ENCODE results near the gene ARVCF. TPM values are rescaled to one million over a fixed set of nuclear protein-coding genes. Genes with fewer than 3 reads are reported as not detected.
A peak's percentile ranks its signal among the peaks of the same experiment; 100 is the strongest.

The ARVCF gene
- total and polyA plus RNA-seq, 9 of the 15 experiments (the other 6 are each of a cell fraction or from before 2014, with no cell fraction given) = 0.03 to 97.4 (median 15.6) TPM

GRCh38 chr22:20011123-20011992 lies 5.3 kb downstream of the ARVCF start (continued):
- TF ChIP-seq TFE3 (CRISPR knock-in tag; IDR thresholded peaks at IDR 0.05) = peak; percentile 79
- peak; percentile 75; the same call in 1 of the 2 replicates for TF ChIP-seq ZNF668 (CRISPR knock-in tag; IDR thresholded peaks at IDR 0.05)
- TF ChIP-seq BACH1 (tag; IDR thresholded peaks at IDR 0.05) = no peak
- 0 out of 2 replicates have a peak, but pooled peaks have one; percentile 10 for TF ChIP-seq HSF4 (CRISPR knock-in tag; IDR thresholded peaks at IDR 0.05; ENCODE audit: borderline replicate concordance)
- TF ChIP-seq ZNF76 (CRISPR knock-in tag; IDR thresholded peaks at IDR 0.05; ENCODE audit: borderline replicate concordance) = 0 out of 2 replicates have a peak, but pooled peaks have one; percentile 75
- TF ChIP-seq ZBTB9 (CRISPR knock-in tag; IDR thresholded peaks at IDR 0.05) = peak; percentile 74; the same call in 1 of the 2 replicates
- peak; percentile 76 for TF ChIP-seq BHLHE40 (IDR thresholded peaks at IDR 0.05; ENCODE audit: low read length)
- no peak for TF ChIP-seq POLR3A (IDR thresholded peaks at IDR 0.05; ENCODE audit: borderline replicate concordance, extremely low read depth, insufficient read depth, insufficient read length)
- TF ChIP-seq KDM2B (CRISPR knock-in tag; IDR thresholded peaks at IDR 0.05) = 0 out of 2 replicates have a peak, but pooled peaks have one; percentile 43
- no peak for TF ChIP-seq ZBTB49 (CRISPR knock-in tag; IDR thresholded peaks at IDR 0.05; ENCODE audit: borderline replicate concordance)
- TF ChIP-seq POLR2G (IDR thresholded peaks at IDR 0.05; ENCODE audit: low read depth, low read length) = 0 out of 2 replicates have a peak, but pooled peaks have one; percentile 3
- no peak for TF ChIP-seq ZNF449 (CRISPR knock-in tag; IDR thresholded peaks at IDR 0.05)
- no peak for TF ChIP-seq TCF15 (CRISPR knock-in tag; IDR thresholded peaks at IDR 0.05)
- 0 out of 4 replicates have a peak, but pooled peaks of 1 of the 2 experiments have one; percentile 20 for TF ChIP-seq TBL1XR1 (IDR thresholded peaks at IDR 0.05; ENCODE audit: low read length in 2 of 2)
- no peak for TF ChIP-seq ZNF740 (CRISPR knock-in tag; IDR thresholded peaks at IDR 0.05)
- no peak for TF ChIP-seq ZNF740 (tag; IDR thresholded peaks at IDR 0.05)

All from K562 (cell line).